Subcutaneous adipose tissue (tissue), 4 donors: ENCODE results near the gene TRIM38. TPM values are rescaled to one million over a fixed set of nuclear protein-coding genes. Genes with fewer than 3 reads are reported as not detected.

Experiments used
- total RNA-seq, 4 donors: library from RNA; depleted of rRNA; stranded (reverse); fragments of >200 nt; gene quantifications; one replicate each; pipeline ENCODE4 v1.1.0, GENCODE V29; 2016
- TF ChIP-seq, protein P1 (sequence below): fragments of 450-650 bp; IDR thresholded peaks from one replicate; pipeline ENCODE4 v1.5.1; 2016; ENCODE audit warnings: low read depth, mild to moderate bottlenecking, control low read depth, antibody characterized with exemption, moderate library complexity

TRIM38 gene
- total RNA-seq, 4 donors from 2014 or later, result 10.2 to 20.4 (median 11.2) TPM

DNA sequence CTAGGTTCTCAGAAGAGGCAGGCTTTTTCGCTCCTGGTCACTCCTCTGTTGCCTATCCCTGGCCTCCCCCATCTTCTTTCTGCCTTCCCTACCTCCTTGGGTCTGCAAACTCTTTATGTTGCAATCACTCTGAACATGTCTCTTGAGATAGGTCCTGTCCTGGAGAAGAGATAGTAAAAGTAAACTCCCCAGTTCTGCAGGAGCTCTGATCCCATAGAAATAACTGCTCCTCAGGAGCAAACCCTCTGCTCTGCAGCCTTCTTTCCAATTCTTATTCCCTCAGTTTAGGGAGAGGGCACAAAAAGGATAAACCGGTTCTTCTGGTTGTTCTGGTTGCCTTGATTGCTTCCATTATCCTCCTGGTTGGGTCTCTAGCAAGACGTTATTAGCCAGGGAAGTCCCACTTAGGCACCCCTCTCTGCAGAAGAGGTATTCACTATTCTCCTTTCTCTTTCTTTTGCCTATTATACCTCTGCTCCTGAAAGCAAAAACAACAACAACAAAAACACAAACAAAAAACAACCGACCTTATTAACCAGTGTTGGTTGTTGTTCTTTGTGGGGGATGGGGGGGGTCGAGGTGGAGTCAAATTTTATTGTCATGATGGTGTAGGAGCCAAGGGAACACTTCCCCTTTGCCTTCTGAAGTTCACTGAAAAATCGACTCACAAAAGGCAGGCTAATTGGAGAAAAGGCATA, 973 bp downstream of the TRIM38 start:
- TF ChIP-seq, protein P1, sequence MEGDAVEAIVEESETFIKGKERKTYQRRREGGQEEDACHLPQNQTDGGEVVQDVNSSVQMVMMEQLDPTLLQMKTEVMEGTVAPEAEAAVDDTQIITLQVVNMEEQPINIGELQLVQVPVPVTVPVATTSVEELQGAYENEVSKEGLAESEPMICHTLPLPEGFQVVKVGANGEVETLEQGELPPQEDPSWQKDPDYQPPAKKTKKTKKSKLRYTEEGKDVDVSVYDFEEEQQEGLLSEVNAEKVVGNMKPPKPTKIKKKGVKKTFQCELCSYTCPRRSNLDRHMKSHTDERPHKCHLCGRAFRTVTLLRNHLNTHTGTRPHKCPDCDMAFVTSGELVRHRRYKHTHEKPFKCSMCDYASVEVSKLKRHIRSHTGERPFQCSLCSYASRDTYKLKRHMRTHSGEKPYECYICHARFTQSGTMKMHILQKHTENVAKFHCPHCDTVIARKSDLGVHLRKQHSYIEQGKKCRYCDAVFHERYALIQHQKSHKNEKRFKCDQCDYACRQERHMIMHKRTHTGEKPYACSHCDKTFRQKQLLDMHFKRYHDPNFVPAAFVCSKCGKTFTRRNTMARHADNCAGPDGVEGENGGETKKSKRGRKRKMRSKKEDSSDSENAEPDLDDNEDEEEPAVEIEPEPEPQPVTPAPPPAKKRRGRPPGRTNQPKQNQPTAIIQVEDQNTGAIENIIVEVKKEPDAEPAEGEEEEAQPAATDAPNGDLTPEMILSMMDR, result no peak

DNA sequence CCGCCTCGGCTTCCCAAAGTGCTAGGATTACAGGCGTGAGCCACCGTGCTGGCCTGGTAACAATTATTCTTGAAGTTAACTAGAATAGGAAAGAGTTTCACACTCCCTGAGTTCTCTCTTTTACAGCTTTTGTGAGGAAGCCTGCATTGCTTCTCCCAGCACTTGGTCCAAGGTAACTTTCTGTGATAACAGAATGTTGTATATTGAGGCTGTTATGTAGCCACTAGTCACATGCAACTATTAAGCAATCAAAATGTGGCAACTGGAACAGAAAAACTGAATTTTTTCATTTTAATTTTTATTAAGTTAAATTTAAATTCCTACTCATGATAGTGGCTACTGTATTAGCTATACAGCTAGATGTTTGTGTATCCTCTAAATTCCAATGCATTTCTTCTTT, 2.5 kb downstream of the TRIM38 start:
- TF ChIP-seq, protein P1, result no peak

GRCh38 chr6:25966711-25967110, 4.1 kb downstream of the TRIM38 start:
- TF ChIP-seq, protein P1, result no peak

GRCh38 chr6:25968769-25969168, 6.2 kb downstream of the TRIM38 start:
- TF ChIP-seq, protein P1, result no peak

DNA sequence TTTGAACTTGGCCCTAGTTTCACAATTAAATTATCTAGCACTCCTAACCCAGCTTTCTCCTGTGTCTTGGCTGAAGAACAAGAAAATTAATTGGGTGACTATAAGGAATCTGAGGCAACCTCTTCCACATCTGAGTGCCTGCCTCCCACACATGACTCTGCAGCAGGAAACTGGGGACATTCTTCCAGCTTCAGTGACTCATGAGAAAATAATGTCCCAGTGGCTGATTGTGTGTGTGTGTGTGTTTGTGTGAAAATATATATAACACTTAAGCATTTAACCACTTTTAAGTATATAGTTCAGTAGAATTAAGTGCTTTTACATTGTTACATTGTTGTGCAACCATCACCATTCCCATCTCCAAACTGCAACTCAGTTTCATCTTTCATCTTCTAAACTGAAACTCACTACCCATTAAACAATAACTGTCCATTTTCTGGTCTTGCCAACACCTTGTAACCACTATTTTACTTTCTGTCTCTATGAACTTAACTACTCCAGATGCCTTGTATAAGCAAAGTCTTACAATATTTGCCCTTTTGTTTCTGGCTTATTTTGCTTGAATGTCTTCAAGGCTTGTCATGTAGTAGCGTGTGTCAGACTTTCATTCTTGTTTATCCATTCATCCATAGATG, 8.7 kb downstream of the TRIM38 start:
- TF ChIP-seq, protein P1, result no peak

DNA sequence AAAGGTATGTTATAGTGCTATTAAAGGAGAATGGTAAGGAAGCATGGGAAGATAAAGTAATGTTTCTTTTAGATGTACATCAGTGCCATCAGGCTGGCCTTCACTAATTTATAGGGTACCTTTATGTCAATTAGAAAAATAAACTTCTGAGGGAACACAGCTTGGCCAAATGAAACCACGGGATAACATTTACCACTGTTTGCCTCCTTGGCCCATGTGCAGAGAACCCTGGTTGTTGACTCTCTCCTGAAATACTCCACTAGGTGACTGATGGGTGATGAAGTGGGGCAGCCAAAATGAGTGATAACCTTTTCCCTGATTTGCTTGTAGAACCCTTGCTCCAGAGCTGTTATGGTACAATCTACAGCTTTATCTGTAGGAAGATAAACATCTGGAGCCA, 9.5 kb downstream of the TRIM38 start:
- TF ChIP-seq, protein P1, result no peak

DNA sequence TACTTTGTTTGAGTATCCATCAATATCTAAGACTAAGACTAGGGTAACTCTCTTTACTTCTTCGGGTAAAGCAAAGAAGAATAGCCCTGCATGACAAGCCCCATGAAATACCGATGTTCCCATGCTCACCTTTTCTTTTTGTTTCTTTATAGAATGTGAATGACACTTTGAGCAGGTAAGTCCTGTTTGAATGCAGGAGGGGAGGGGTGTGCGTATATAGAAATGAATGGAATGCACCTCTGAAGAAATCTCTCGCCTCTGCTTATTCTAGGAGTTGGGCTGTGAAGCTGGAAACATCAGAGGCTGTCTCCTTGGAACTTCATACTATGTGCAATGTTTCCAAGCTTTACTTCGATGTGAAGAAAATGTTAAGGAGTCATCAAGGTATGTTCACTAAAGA, 10.3 kb downstream of the TRIM38 start:
- TF ChIP-seq, protein P1, result no peak
